ENCODE measurements around the gene PTPRD.
"Not testable (repeated sequence)": the region's sequence is repeated elsewhere in the genome, so short reads cannot be mapped to it uniquely, and the experiment has no call there.

Gene PTPRD

GRCh38 chr9:9560382-9561035, 1052.3 kb downstream of the PTPRD start:
- no peak for DNase-seq

- no peak for DNase-seq
These were observed 1053.9 kb downstream of the PTPRD start for GRCh38 chr9:9558907-9559306.

- DNase-seq, result no peak
These were observed 1054.9 kb downstream of the PTPRD start for GRCh38 chr9:9557804-9558334.

DNA sequence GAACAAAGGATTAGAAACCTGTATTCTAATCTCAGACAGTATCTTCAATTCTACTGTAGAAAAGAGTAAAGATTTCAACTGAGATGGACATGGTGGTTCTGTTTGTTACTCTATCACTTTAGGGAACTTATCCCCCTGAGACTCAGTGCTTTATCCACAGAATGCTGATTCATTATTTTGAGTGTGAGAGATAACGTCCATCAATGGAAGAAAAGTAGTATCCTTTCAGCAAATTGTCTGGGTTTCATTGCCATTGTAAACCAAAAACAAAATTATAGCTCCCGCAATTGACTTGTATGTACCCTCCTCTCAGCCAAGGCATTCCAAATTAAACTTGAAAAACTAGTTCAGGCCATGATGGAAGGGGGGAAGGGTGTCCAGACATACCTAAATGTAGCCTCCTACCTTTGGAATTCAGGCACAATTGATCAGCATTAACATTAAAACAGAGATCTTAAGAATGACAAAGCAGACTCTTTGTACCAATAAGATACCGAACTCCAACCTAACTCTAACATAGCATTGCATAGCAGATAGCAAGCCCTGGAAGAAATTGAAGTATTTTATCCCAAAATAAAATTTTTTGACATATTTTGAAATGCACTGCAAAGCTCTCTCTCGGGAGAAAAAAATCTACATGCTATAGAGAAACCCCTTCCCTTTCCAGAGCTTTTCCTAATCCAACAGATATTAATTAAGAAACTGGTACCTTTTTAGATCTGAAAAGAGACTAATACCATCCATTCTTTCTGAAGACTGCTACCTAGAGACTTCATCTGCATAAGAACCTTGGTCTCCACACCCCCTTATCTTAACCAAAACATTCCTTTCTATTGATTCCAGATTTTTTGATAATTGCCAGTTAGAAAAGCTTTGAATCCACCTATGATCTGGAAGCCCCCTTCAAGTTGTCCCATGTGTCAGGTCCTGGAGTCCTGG, 1055.7 kb downstream of the PTPRD start:
- DNase-seq, result no peak

DNA sequence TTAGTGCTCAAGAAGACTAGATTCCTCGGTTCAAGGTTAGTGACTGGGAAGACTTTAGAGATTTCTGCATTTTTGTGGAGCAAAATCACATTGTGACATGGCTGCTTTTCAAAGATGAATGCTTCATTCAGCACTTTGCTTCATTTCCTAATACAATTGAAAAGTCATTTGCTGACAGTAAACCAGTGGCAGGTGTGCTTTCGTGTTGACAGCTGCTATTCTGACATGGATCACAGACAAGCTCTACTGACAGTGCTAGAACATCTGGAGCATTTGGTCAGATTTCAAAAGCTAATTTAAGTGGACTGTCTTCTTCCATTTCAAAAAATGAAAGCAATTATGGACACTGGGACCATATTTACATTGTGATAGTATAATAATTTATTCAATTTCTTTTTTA, 1060.1 kb downstream of the PTPRD start:
- DNase-seq, result no peak

DNA sequence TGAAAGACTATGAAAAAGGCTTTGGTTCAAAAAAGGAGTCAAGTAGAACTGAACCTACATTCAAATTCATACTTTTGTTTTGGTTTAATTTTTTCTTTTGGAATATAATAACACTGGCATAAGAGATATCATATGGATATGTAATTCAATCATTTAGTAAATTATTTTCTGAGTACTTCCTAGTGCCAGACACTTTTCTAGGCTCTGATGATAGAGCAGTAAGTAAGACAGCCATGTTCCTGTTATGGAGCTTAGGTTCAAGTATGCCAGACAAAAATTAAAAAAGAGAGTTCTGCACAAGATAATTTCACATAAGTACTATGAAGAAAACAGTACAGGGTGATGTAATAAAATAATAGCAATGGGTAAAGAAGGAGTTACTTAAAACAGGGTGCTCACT, 1074.0 kb downstream of the PTPRD start:
- no peak for DNase-seq

DNA sequence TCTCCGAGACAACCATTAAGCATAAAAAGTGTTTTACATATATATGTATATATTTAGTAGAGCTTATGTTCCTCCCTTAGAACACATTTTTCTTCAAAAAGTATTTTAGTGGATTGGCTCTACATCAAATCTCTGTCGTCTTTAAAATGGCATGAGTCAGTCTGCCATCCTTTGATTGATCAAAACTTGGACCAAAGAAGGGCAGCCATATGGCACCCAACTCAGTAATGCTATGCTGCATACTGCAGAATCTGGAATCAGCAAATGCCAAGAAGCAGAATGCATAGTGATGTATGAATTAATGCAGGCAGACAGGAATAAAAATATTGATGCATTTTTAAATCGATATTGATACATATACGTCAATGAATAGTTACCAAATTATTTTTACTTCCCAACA, 1074.4 kb downstream of the PTPRD start:
- no peak for DNase-seq

- DNase-seq, result no peak
These were observed 1076.3 kb downstream of the PTPRD start for GRCh38 chr9:9536523-9536922.

- DNase-seq, result no peak
These were observed 1089.2 kb downstream of the PTPRD start for GRCh38 chr9:9523476-9524139.

DNA sequence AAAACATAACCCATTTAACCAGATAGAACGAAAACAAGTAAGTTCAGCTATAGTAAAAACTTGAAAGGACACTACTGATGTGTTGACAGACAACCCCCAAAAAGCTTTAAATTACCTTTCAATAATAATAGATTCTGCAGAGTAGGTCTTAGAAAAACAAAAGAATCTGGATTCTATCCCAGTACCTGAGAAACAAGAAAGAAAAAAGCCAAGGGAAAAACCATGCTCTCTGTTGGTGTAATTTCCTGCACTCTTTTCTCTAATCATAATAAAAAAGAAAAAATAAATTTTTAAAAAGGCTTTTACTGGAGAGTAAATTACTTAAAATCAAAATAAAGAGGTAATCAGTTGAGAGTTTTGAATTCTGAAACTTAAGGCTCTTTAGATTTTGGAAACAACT, 1090.4 kb downstream of the PTPRD start:
- no peak for DNase-seq

- no peak for DNase-seq
These were observed 1091.6 kb downstream of the PTPRD start for GRCh38 chr9:9521033-9521779.

DNA sequence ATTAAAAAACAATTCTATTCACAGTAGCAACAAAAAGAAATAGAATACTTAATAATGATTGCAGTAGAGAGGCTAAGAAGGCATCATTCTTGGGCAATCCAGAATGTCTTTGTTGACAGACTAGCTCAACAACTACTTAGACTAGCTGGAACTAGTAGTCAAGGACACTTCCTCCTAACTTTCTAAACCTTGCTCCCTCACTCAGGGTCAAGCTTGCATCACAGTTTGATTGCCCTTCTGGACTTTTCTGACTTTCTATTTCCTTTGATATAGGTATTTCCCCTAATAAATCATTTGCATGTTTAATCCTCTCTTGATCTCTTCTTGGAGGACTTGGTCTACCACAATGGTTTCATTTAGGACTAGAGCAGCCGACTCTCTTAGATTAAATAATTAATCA, 1107.9 kb downstream of the PTPRD start:
- DNase-seq, result no peak

- no peak for DNase-seq
These were observed 1113.3 kb downstream of the PTPRD start for GRCh38 chr9:9499546-9499945.

- DNase-seq, result no peak
These were observed 1114.0 kb downstream of the PTPRD start for GRCh38 chr9:9498846-9499245.

DNA sequence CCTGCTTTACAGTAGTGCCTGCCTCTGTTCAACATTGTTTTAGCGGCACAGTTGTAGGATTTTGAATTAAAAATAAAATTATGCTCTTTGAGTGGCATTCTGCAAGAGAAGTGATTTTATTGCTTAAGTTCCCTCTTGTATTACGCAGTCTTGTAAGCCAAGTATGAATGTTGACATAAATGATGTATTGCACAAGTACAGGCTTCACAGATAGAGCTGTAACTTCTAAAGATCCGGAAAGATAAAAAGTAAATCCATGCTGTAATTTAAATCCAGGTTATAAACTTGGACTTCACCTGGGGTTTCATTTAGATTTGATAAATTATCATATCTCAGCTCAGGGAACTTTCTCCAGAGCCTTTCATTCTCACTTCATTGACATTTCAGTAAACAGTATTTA, 1114.7 kb downstream of the PTPRD start:
- no peak for DNase-seq

GRCh38 chr9:9494336-9494735, 1118.5 kb downstream of the PTPRD start:
- no peak for DNase-seq

GRCh38 chr9:9492506-9492905, 1120.3 kb downstream of the PTPRD start:
- DNase-seq, result no peak

- DNase-seq, result no peak
These were observed 1123.6 kb downstream of the PTPRD start for GRCh38 chr9:9489183-9489582.

DNA sequence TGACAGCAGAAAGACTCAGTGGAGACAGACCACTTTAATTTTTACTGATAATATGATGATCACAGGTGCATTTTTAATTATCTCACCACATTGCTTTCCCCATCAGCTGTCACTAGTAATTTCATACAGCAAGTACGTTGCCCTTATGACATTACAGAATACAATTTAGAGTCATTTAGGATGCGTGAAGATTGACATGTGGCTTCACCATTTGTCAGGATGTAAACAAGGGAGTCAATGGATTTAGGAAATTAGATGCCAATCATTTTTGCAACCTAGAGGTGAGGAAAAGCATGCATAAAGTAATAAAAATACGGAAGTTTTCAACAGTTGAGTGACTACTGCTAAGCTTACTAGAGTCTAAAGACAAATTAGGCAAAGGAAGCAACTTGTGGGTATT, 1129.6 kb downstream of the PTPRD start:
- DNase-seq, result no peak

- DNase-seq, result no peak
These were observed 1134.1 kb downstream of the PTPRD start for GRCh38 chr9:9478741-9479140.

DNA sequence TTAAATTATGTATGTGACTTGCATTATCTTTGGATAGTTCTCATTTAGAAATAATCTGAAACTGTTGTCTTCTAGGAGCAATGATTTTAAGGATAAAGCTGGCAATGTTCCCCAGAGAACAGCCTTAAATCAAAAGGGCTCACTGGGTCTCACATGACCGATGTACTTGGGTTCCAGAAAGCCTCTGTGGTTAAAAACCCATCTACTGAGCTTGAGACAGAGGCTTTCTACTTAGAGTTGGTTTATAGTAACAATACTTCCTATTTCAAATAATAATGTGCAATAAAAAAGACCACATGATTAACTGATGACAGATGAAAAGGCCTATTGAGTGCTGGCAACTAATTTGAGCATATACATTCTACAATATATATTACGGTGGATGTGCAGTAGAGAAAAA, 1143.5 kb downstream of the PTPRD start:
- DNase-seq, result no peak

DNA sequence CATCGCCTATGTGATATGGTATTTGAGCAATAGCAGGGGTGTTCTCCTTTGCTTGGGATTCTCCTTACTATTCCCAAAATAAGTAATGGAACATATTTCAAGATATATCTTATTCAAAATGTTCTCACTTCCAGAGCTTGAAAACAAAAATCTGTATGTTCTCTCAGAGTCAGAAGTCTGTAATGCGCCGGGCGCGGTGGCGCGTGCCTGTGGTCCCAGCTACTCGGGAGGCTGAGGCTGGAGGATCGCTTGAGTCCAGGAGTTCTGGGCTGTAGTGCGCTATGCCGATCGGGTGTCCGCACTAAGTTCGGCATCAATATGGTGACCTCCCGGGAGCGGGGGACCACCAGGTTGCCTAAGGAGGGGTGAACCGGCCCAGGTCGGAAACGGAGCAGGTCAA, 1170.9 kb downstream of the PTPRD start:
- DNase-seq, result not testable (repeated sequence)

- no peak for DNase-seq
These were observed 1175.2 kb downstream of the PTPRD start for GRCh38 chr9:9437641-9438040.
